Fibroblast of lung (primary cell): ENCODE measurements around the gene KDM7A. TPM values are rescaled to one million over a fixed set of nuclear protein-coding genes. Genes with fewer than 3 reads are reported as not detected.

Experiments used
- DNase-seq, 2 donors: peaks; one replicate each; pipeline versions ENCODE4 v3.0.0 to v3.0.0-alpha.2; 2010; ENCODE audit warnings: low read depth in 2 of 2
- H2AFZ ChIP-seq: 2 replicates; pipeline ENCODE4 v1.5.1; 2012; ENCODE audit warnings: low read length, control low read depth, inconsistent platforms
- H3K27ac ChIP-seq: 2 replicates; pipeline ENCODE4 v1.5.1; 2011; ENCODE audit warnings: low read length, control low read depth; ENCODE audit not compliant: insufficient read depth
- H3K27me3 ChIP-seq: 2 replicates; pipeline ENCODE4 v1.5.1; 2011; ENCODE audit warnings: mild to moderate bottlenecking, low read length; ENCODE audit not compliant: control insufficient read depth, insufficient read depth
- H3K36me3 ChIP-seq: 2 replicates; pipeline ENCODE4 v1.5.1; 2011; ENCODE audit warnings: low read length; ENCODE audit not compliant: control insufficient read depth, insufficient read depth
- H3K4me1 ChIP-seq: 2 replicates; pipeline ENCODE4 v1.5.1; 2011; ENCODE audit warnings: low read length; ENCODE audit not compliant: control insufficient read depth, insufficient read depth; ENCODE audit errors: extremely low read depth
- H3K4me2 ChIP-seq: 2 replicates; pipeline ENCODE4 v1.5.1; 2011; ENCODE audit warnings: low read length, control low read depth; ENCODE audit not compliant: insufficient read depth; ENCODE audit errors: extremely low read depth
- H3K4me3 ChIP-seq, 4 experiments: fragments of 200-600 bp in 1 of 4; sonication (generic) in 1 of 4; replicated peaks in 1 of 4; 2 replicates each; pipeline ENCODE4 v1.5.1; 2011 to 2016; ENCODE audit warnings: low read length in 4 of 4, low read depth in 3 of 4, mild to moderate bottlenecking in 3 of 4, control low read depth in 2 of 4, inconsistent platforms in 1 of 4, mixed read lengths in 1 of 4; ENCODE audit not compliant: insufficient read depth in 1 of 4; ENCODE audit errors: control extremely low read depth in 1 of 4
- H3K79me2 ChIP-seq: 2 replicates; pipeline ENCODE4 v1.5.1; 2012; ENCODE audit warnings: mild to moderate bottlenecking, low read length, inconsistent platforms; ENCODE audit not compliant: control insufficient read depth, insufficient read depth
- H3K9ac ChIP-seq: 2 replicates; pipeline ENCODE4 v1.5.1; 2011; ENCODE audit warnings: mild to moderate bottlenecking, low read length, control low read depth; ENCODE audit not compliant: insufficient read depth
- H3K9me3 ChIP-seq: 2 replicates; pipeline ENCODE4 v1.5.1; 2012; ENCODE audit warnings: low read depth, low read length; ENCODE audit not compliant: control insufficient read depth, insufficient read depth
- H4K20me1 ChIP-seq: 2 replicates; pipeline ENCODE4 v1.5.1; 2011; ENCODE audit warnings: low read length; ENCODE audit not compliant: control insufficient read depth, insufficient read depth; ENCODE audit errors: extremely low read depth
- EZH2 ChIP-seq: IDR thresholded peaks from 2 replicates; pipeline ENCODE4 v1.5.1; 2012; ENCODE audit warnings: low read length, control low read depth, mild to moderate bottlenecking; ENCODE audit errors: missing control alignments
- polyA plus RNA-seq, 2 donors: library from polyadenylated mRNA; depleted of rRNA in 1 of 2; stranded (reverse) in 1 of 2; unstranded in 1 of 2; fragments of >200 nt; gene quantifications; 2 replicates each; pipeline ENCODE4 v1.2.1, GENCODE V29; 2011 to 2012; ENCODE audit warnings: missing spikeins in 1 of 2
- total RNA-seq: library from RNA; depleted of rRNA; stranded (reverse); fragments of >200 nt; gene quantifications from 2 replicates; pipeline ENCODE4 v1.2.1, GENCODE V29; 2014
- TF ChIP-seq, protein P1 (sequence below), 2 donors: IDR thresholded peaks in 1 of 2; conservative IDR thresholded peaks in 1 of 2; 1 replicate in 1 of 2; 2 replicates in 1 of 2; pipeline ENCODE4 v1.5.1; 2011 to 2012; ENCODE audit warnings: low read length in 2 of 2, control low read depth in 1 of 2, inconsistent platforms in 1 of 2, low read depth in 1 of 2, mild to moderate bottlenecking in 1 of 2

The KDM7A gene
- total and polyA plus RNA-seq, 2 donors (not counting 1 experiment from before 2014, with no cell fraction given) = 1.9 to 4.8 TPM

DNA sequence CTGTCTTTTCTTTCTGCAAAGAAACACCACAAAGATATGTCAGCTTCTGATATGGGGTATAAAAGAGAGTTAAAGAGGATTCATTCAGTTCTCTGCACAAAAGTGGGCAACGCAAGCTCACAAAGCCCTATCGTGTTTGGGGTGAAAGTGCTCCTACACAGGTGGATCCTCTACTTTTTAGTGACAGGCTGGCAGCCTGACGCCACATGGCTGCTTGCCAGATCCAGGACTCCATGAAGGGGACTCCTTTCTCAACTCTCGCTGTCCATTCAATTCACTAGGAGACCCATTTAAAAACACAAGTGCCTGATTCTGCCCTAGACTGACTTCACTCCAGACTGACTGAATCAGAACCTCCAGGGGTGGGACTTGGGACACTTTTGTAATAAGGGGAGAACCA is 122.0 kb downstream of the KDM7A start:
- peaks cover 8% of the 10 kb centered on the region for H3K4me1 ChIP-seq
- no peaks in the 10 kb centered on the region for H3K27me3 ChIP-seq

GRCh38 chr7:140053812-140054539 is 122.8 kb downstream of the KDM7A start:
- Histone ChIP-seq H3K9me3 (no peaks in the 10 kb centered on the region), H3K27me3 (no peaks in the 10 kb centered on the region), H3K4me2 (no peak overlapping the region), H3K36me3 (no peaks in the 10 kb centered on the region), H3K9ac (no peak overlapping the region), H4K20me1 (no peaks in the 10 kb centered on the region), H3K4me1 (peaks cover under 1% of the 10 kb centered on the region), H3K4me3 (no peak overlapping the region), H3K79me2 (no peaks in the 10 kb centered on the region), H2AFZ (no peak overlapping the region), H3K27ac (no peak overlapping the region)
- no peak for DNase-seq
- TF ChIP-seq, protein P1, sequence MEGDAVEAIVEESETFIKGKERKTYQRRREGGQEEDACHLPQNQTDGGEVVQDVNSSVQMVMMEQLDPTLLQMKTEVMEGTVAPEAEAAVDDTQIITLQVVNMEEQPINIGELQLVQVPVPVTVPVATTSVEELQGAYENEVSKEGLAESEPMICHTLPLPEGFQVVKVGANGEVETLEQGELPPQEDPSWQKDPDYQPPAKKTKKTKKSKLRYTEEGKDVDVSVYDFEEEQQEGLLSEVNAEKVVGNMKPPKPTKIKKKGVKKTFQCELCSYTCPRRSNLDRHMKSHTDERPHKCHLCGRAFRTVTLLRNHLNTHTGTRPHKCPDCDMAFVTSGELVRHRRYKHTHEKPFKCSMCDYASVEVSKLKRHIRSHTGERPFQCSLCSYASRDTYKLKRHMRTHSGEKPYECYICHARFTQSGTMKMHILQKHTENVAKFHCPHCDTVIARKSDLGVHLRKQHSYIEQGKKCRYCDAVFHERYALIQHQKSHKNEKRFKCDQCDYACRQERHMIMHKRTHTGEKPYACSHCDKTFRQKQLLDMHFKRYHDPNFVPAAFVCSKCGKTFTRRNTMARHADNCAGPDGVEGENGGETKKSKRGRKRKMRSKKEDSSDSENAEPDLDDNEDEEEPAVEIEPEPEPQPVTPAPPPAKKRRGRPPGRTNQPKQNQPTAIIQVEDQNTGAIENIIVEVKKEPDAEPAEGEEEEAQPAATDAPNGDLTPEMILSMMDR (conservative IDR thresholded peaks at IDR 0.05 in 1 of 2, IDR thresholded peaks at IDR 0.05 in 1 of 2; ENCODE audit: low read depth in 1 of 2, low read length in 2 of 2) = no peak
- no peak for TF ChIP-seq EZH2

More for the DNA sequence above, 122.0 kb downstream of the KDM7A start:
- Histone ChIP-seq H3K4me3 (no peak overlapping the region), H3K27ac (no peak overlapping the region), H3K36me3 (no peaks in the 10 kb centered on the region), H3K79me2 (no peaks in the 10 kb centered on the region), H4K20me1 (no peaks in the 10 kb centered on the region), H3K4me2 (no peak overlapping the region), H3K9ac (no peak overlapping the region), H3K9me3 (no peaks in the 10 kb centered on the region), H2AFZ (no peak overlapping the region)
- TF ChIP-seq, protein P1 (conservative IDR thresholded peaks at IDR 0.05 in 1 of 2, IDR thresholded peaks at IDR 0.05 in 1 of 2; ENCODE audit: low read depth in 1 of 2, low read length in 2 of 2) = no peak
- no peak for TF ChIP-seq EZH2
- DNase-seq = no peak

DNA sequence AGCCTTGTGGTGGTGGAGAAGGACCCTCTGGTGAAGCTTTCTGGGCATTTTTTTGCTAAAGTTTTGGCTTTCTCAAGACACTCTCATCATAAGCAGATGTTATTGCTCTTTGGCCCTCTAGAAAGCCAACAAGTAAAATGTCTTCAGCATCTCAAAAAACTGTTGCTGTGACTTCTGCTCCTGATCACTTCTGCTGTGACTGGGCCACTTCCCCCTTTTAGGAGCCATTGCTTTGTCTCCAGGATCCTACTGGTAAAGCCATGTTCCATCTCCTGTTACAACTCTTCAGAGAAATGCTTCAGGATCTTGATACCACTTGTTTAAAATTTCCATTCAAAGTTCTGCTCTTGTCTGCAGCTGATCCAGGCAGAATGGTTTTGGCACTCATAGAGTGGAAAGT is 125.0 kb downstream of the KDM7A start:
- Histone ChIP-seq H3K9ac (no peak overlapping the region), H3K27ac (no peak overlapping the region), H3K4me2 (no peak overlapping the region), H3K4me3 (no peak overlapping the region), H3K36me3 (no peaks in the 10 kb centered on the region), H3K79me2 (no peaks in the 10 kb centered on the region), H3K9me3 (no peaks in the 10 kb centered on the region), H3K4me1 (no peaks in the 10 kb centered on the region), H4K20me1 (no peaks in the 10 kb centered on the region), H2AFZ (no peak overlapping the region), H3K27me3 (no peaks in the 10 kb centered on the region)
- TF ChIP-seq, protein P1 (conservative IDR thresholded peaks at IDR 0.05 in 1 of 2, IDR thresholded peaks at IDR 0.05 in 1 of 2; ENCODE audit: low read depth in 1 of 2, low read length in 2 of 2) = no peak
- no peak for TF ChIP-seq EZH2
- DNase-seq = no peak
